MM.1S (cell line): Measurements from ENCODE around the gene MEG3.

ENCODE experiments used
- EZH2 ChIP-seq: fragments of 300-600 bp; sonication (generic); optimal IDR thresholded peaks from 2 replicates; pipeline ENCODE3; 2017; ENCODE audit warnings: low read depth, mild to moderate bottlenecking, antibody characterized with exemption, low read length, mixed read lengths
- EZH2phosphoT487 ChIP-seq: fragments of 300-600 bp; sonication (generic); IDR thresholded peaks from 2 replicates; pipeline ENCODE4 v1.6.1; 2018; ENCODE audit warnings: antibody characterized with exemption, low read length
- TF ChIP-seq, protein P1 (sequence below): fragments of 300-600 bp; sonication (generic); IDR thresholded peaks from 2 replicates; pipeline ENCODE4 v1.5.1; 2016; ENCODE audit warnings: antibody characterized with exemption, low read length, mixed read lengths

DNA sequence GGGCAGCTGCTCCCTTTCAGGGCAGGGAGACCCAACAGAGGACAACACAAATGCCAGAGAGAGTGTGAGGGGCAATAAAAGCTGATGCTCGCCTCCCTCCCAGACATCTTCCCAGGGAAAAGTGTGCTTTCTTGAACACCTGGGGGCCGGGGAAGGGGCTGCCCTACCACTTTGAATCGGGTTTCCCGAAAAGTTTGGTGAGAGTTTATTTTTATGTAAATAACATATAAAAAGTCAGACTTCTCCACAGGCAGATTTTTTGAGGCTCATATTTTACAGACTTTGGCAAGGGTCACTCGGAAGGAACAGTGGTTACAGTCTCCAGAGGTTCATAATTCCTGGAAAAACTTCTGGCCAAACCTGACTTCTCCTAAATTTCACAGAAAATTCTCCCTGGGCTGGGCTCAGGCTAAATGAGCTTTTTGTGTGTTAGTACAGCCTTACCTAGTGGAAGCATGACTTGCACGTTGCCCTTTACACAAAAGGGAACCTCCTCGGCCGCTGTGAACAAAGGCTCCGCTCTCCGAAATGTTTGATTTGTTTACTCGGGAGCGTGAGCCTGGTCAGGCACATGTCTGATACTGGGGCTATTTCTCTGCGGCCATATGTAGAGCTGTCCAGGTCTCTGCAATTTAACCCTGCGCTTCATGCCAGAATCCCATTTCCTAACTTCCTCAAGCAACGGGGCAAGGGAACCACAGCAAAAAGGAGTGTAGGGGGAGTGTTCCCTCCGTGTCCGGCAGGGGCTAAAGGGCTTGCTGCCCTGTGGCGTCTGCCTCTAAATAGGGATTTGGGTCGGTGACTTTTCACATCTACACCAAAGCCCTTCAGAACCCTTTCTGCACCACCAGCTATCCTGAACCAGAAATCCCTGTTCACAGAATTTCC, 74.2 kb downstream of the MEG3 start:
- TF ChIP-seq, protein P1, sequence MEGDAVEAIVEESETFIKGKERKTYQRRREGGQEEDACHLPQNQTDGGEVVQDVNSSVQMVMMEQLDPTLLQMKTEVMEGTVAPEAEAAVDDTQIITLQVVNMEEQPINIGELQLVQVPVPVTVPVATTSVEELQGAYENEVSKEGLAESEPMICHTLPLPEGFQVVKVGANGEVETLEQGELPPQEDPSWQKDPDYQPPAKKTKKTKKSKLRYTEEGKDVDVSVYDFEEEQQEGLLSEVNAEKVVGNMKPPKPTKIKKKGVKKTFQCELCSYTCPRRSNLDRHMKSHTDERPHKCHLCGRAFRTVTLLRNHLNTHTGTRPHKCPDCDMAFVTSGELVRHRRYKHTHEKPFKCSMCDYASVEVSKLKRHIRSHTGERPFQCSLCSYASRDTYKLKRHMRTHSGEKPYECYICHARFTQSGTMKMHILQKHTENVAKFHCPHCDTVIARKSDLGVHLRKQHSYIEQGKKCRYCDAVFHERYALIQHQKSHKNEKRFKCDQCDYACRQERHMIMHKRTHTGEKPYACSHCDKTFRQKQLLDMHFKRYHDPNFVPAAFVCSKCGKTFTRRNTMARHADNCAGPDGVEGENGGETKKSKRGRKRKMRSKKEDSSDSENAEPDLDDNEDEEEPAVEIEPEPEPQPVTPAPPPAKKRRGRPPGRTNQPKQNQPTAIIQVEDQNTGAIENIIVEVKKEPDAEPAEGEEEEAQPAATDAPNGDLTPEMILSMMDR: no peak
- TF ChIP-seq EZH2: no peak
- no peak for TF ChIP-seq EZH2phosphoT487
